GM12892 (cell line): ENCODE data around the gene HOXB13.

Experiments used
- DNase-seq: peaks from one replicate; pipeline ENCODE4 v3.0.0; 2011; ENCODE audit not compliant: insufficient read length
- FAIRE-seq: peaks from 2 replicates; lab custom pipeline; 2011; peaks lifted over from hg19 to GRCh38; lab: Jason Lieb, UNC
- POLR2A ChIP-seq: IDR thresholded peaks from 2 replicates; pipeline ENCODE4 v1.6.1; 2011; ENCODE audit warnings: low read depth, low read length, control low read depth
- POLR2AphosphoS5 ChIP-seq: IDR thresholded peaks from 2 replicates; pipeline ENCODE4 v1.6.1; 2011; ENCODE audit warnings: low read depth, low read length, control low read depth
- TAF1 ChIP-seq: IDR thresholded peaks from 2 replicates; pipeline ENCODE4 v1.6.1; 2011; ENCODE audit warnings: low read depth, mild to moderate bottlenecking, control low read depth, low read length, borderline replicate concordance

Gene HOXB13

GRCh38 chr17:48754500-48755261, 26.1 kb upstream of the HOXB13 start:
- DNase-seq: no peak

GRCh38 chr17:48753794-48754499, 25.4 kb upstream of the HOXB13 start:
- DNase-seq (no peak), FAIRE-seq (no peak)
- TF ChIP-seq TAF1: no peak
- TF ChIP-seq POLR2A: no peak
- TF ChIP-seq POLR2AphosphoS5: no peak

More at GRCh38 chr17:48754500-48755261, 26.1 kb upstream of the HOXB13 start:
- TF ChIP-seq POLR2AphosphoS5: no peak
- no peak for TF ChIP-seq TAF1
- no peak for TF ChIP-seq POLR2A
- FAIRE-seq: no peak

- TF ChIP-seq POLR2A (no peak), TAF1 (no peak), POLR2AphosphoS5 (no peak)
- FAIRE-seq: no peak
- DNase-seq: no peak
Measured at GRCh38 chr17:48752399-48753288, 24.1 kb upstream of the HOXB13 start.

- DNase-seq (no peak), FAIRE-seq (no peak)
- TF ChIP-seq POLR2AphosphoS5: no peak
- TF ChIP-seq TAF1: no peak
- TF ChIP-seq POLR2A: no peak
Measured at GRCh38 chr17:48751733-48752398, 23.3 kb upstream of the HOXB13 start.

- no peak for FAIRE-seq
- no peak for DNase-seq
- no peak for TF ChIP-seq TAF1
- no peak for TF ChIP-seq POLR2A
- TF ChIP-seq POLR2AphosphoS5: no peak
Measured at GRCh38 chr17:48751172-48751571, 22.6 kb upstream of the HOXB13 start.

- DNase-seq (no peak), FAIRE-seq (no peak)
- TF ChIP-seq TAF1 (no peak), POLR2A (no peak), POLR2AphosphoS5 (no peak)
Measured at GRCh38 chr17:48749621-48750553, 21.3 kb upstream of the HOXB13 start.

- FAIRE-seq (no peak), DNase-seq (no peak)
- no peak for TF ChIP-seq POLR2AphosphoS5
- no peak for TF ChIP-seq TAF1
- TF ChIP-seq POLR2A: no peak
Measured at GRCh38 chr17:48748718-48749566, 20.4 kb upstream of the HOXB13 start.

GRCh38 chr17:48747445-48748363, 19.2 kb upstream of the HOXB13 start:
- DNase-seq (no peak), FAIRE-seq (no peak)
- TF ChIP-seq TAF1 (no peak), POLR2AphosphoS5 (no peak), POLR2A (no peak)
